ENCODE data around the gene SERPIND1.

SERPIND1 gene

DNA sequence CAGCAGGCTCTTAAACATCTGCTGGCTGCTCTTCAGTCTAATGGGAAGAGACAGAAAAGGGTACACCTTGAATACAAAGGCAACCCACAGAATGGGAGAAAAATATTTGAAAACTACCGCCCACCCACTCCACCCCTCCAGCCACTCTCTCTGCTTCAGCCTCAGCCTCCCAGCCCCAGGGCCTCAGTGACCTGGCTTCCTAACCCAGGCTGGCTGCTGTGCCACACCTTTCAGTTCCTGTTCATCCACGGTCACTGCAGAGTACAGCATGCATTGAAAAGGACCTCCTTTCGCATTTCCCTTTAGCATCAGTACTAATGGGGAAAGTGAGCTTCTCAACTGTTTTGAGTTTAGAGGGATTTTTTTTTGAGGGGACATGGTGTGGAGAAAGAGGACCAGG lies 28.8 kb upstream of the SERPIND1 start:
- no peak overlapping the region for H3K4me3 ChIP-seq (replicated peaks in 1 of 2; ENCODE audit: low read depth in 2 of 2, low read length in 2 of 2)
- TF ChIP-seq, protein P1, sequence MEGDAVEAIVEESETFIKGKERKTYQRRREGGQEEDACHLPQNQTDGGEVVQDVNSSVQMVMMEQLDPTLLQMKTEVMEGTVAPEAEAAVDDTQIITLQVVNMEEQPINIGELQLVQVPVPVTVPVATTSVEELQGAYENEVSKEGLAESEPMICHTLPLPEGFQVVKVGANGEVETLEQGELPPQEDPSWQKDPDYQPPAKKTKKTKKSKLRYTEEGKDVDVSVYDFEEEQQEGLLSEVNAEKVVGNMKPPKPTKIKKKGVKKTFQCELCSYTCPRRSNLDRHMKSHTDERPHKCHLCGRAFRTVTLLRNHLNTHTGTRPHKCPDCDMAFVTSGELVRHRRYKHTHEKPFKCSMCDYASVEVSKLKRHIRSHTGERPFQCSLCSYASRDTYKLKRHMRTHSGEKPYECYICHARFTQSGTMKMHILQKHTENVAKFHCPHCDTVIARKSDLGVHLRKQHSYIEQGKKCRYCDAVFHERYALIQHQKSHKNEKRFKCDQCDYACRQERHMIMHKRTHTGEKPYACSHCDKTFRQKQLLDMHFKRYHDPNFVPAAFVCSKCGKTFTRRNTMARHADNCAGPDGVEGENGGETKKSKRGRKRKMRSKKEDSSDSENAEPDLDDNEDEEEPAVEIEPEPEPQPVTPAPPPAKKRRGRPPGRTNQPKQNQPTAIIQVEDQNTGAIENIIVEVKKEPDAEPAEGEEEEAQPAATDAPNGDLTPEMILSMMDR (IDR thresholded peaks at IDR 0.05; ENCODE audit: low read depth, low read length): no peak
- DNase-seq (ENCODE audit: low read depth in 2 of 2): no peak

DNA sequence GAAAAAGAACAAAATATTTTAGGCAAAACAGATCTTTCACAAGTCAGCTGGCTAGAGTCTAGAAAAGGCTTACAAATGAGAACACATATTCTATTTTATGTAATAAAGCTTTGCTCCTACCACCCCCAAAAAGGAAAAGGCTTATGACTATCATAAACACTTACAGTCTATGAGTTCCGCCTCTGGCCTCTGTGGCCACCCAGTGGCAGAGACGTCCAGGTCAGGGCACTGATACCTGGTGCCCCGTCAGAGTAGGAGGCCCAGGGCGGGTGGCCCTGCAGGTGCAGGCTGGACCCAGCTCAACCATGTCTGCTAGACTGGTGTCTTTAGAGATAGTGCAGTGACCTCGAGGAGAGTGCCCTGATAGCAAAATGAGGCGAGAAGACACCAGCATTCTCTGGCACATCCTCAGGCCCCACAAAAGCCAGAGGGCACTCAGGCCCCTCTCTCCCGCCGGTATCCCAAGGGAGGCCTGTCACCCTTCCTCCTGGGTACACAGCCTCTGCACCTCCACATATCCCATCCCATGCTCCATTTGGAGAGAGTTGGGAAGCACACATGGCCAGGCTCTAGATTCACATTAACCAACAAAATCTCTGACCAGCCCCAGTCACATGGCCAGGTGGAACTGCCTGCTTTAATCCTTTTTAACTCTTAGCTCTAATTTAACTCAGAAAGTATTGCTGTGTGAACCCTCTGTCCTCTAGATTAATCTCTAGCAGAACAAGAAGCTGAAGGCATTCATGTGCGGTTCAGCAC lies 27.3 kb upstream of the SERPIND1 start:
- TF ChIP-seq, protein P1 (IDR thresholded peaks at IDR 0.05; ENCODE audit: low read depth, low read length): no peak
- no peak for DNase-seq (ENCODE audit: low read depth in 2 of 2)

DNA sequence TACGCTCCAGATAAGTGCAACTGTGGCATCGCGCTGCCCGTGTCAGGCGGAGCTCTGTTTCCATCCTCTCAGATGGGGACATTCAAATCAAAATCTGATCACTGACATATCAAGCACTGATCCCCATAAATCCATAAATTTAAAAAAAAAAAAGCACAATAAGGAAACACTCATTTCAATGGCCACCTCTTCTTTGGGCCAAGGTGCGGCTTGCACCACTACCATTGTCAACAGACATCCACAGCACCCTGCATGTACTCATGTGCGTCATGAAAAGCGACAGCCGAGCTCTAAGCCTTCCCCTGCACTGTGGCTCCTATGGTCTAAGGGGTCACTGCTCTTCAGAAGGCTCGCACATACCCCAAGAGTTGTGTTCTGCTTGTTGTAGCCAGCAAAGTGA lies 26.7 kb upstream of the SERPIND1 start:
- TF ChIP-seq, protein P1 (IDR thresholded peaks at IDR 0.05; ENCODE audit: low read depth, low read length): no peak
- DNase-seq (ENCODE audit: low read depth in 2 of 2): no peak

More for the DNA sequence above, 27.3 kb upstream of the SERPIND1 start:
- H3K4me3 ChIP-seq (replicated peaks in 1 of 2; ENCODE audit: low read depth in 2 of 2, low read length in 2 of 2): no peak overlapping the region

DNA sequence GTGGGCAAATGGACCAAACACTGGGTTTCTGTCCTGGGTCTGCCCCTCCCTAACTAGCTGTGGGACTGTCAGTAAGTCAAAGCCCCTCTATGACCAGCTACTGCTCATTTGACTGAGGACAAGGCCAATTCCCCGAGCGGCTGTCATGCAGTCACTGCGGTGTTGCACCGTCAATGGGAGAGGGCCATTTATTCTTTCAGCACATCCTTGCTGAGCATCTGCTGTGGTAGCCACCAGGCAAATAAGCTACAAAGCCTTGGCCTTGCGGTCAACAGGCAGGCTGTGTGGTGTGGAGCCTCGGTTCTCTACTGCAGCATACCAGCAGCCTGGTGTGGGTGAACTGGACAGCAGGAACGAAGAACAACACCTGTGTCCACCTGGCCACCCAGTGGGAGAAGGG lies 25.8 kb upstream of the SERPIND1 start:
- no peak for DNase-seq (ENCODE audit: low read depth in 2 of 2)
- H3K4me3 ChIP-seq (replicated peaks in 1 of 2; ENCODE audit: low read depth in 2 of 2, low read length in 2 of 2): no peak overlapping the region

More for the DNA sequence above, 26.7 kb upstream of the SERPIND1 start:
- no peak overlapping the region for H3K4me3 ChIP-seq (replicated peaks in 1 of 2; ENCODE audit: low read depth in 2 of 2, low read length in 2 of 2)

DNA sequence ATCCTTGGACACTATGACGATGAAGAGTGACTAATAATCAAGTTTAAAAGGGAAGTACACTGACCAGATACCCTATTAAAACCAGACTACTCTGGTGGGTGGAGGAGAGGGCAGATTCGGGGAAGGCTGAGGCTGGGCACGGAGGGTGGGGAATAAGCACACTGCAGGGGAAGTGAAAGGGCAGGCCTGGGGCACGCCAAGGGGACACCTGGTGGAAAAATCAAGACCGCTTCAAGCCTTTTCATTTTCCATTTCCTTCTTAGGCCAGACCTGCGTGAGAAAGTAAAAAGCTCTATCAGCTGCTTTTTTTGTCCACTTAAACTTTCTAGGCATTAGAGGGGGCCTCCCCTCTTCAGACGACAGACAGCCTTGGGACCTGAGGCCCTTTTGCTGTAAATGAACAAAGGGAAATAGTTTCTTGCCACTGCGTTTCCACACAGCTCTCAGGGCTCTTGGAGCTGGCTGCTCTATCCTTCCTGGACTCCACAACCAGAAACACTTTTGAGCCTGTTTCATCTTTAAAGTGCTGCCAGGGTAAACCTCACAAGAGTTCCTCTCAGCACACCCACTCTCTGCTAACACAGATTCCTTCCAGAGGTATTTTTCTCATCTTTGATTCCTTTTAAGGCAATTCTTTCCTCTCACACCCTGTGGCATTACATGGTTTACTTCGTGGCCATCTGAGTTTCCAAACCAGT lies 25.0 kb upstream of the SERPIND1 start:
- H3K4me3 ChIP-seq (replicated peaks in 1 of 2; ENCODE audit: low read depth in 2 of 2, low read length in 2 of 2): no peak overlapping the region
- no peak for DNase-seq (ENCODE audit: low read depth in 2 of 2)
- TF ChIP-seq, protein P1 (IDR thresholded peaks at IDR 0.05; ENCODE audit: low read depth, low read length): no peak

More for the DNA sequence above, 25.8 kb upstream of the SERPIND1 start:
- TF ChIP-seq, protein P1 (IDR thresholded peaks at IDR 0.05; ENCODE audit: low read depth, low read length): no peak

DNA sequence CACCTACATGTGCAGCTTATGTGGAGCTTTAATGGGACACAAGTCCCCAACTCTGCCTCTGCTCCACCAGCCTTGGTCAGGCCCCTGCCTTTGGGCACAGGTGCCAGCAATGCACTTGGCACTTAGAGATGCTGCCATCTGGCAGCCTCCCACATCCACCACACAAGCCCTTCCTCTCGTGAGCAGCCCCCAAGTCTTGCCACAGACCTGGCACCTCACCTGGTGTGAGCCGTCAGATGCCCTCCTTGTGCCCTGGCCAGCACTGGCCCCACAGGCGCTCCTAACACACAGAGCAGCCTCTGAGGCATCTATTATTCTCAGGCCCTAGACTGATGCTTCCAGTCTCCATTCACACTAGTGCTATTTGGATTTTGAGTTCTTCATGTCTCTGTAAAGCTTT lies 24.5 kb upstream of the SERPIND1 start:
- DNase-seq (ENCODE audit: low read depth in 2 of 2): no peak
- TF ChIP-seq, protein P1 (IDR thresholded peaks at IDR 0.05; ENCODE audit: low read depth, low read length): no peak
- no peak overlapping the region for H3K4me3 ChIP-seq (replicated peaks in 1 of 2; ENCODE audit: low read depth in 2 of 2, low read length in 2 of 2)
